Ovary (tissue), 9 donors: ENCODE data around the gene GNRH2. TPM values are rescaled to one million over a fixed set of nuclear protein-coding genes. Genes with fewer than 3 reads are reported as not detected.

ENCODE experiments used
- DNase-seq, 5 donors: peaks; one replicate each; pipeline ENCODE4 v3.0.0-alpha.2; 2019 to 2020
- H3K27ac ChIP-seq, 2 donors: fragments of 200-600 bp; one replicate each; pipeline versions ENCODE4 v1.5.1 to v1.8.0; 2019 to 2022
- H3K27me3 ChIP-seq: fragments of 200-600 bp; one replicate; pipeline ENCODE4 v1.8.0; 2022
- H3K36me3 ChIP-seq: fragments of 200-600 bp; sonication (generic); one replicate; pipeline ENCODE4 v1.5.1; 2019
- H3K4me1 ChIP-seq: one replicate; pipeline ENCODE4 v1.8.1; 2013; ENCODE audit warnings: mild to moderate bottlenecking, moderate library complexity; ENCODE audit not compliant: insufficient read depth
- H3K4me3 ChIP-seq: fragments of 200-600 bp; sonication (generic); one replicate; pipeline ENCODE4 v1.5.1; 2017
- H3K9me3 ChIP-seq, 2 donors: fragments of 200-600 bp in 1 of 2; sonication (generic) in 1 of 2; one replicate each; pipeline versions ENCODE4 v1.5.1 to v1.8.1; 2013 to 2019; ENCODE audit warnings: mild to moderate bottlenecking in 1 of 2, moderate library complexity in 1 of 2
- CTCF ChIP-seq, 3 donors: fragments of 450-650 bp in 2 of 3; fragments of 200-600 bp in 1 of 3; IDR thresholded peaks; one replicate each; pipeline versions ENCODE4 v1.5.1 to v1.8.0; 2016 to 2022; ENCODE audit warnings: antibody characterized with exemption in 3 of 3, mild to moderate bottlenecking in 1 of 3
- EP300 ChIP-seq: sonication (generic); formaldehyde crosslinking; IDR thresholded peaks from one replicate; pipeline ENCODE4 v1.6.1; 2017; ENCODE audit warnings: antibody characterized with exemption
- POLR2A ChIP-seq: fragments of 450-650 bp; IDR thresholded peaks from one replicate; pipeline ENCODE4 v1.6.1; 2017; ENCODE audit warnings: antibody characterized with exemption, mild to moderate bottlenecking, moderate library complexity
- WGBS, 3 donors: extraction: QIAGEN DNeasy Blood & Tissue Kit in 1 of 3; methylation state at CpG; one replicate each; pipeline versions ENCODE4 v1.1.5 to v1.1.7; 2013 to 2017; 5-methylcytosine and 5-hydroxymethylcytosine counted together
- intact Hi-C, 4 donors: fragments of 100-400 bp; cut with DNase I; formaldehyde crosslinking; loops; one replicate each; pipeline versions ENCODE4 v1.11.0 to v1.15.1; 2022 to 2023
- polyA plus RNA-seq, 2 donors: library from polyadenylated mRNA; stranded (reverse); fragments of 200-250 nt in 1 of 2; fragments of 350-450 nt in 1 of 2; fragmentation: Illumina TruSeq in 1 of 2; extraction: RNeasy Lipid Tissue Mini Kit (QIAGEN cat#74804) in 1 of 2; gene quantifications; one replicate each; pipeline ENCODE4 v1.2.3, GENCODE V29; 2013 to 2014
- total RNA-seq, 7 donors: library from RNA; depleted of rRNA in 2 of 7; stranded (reverse); fragments of >200 nt in 2 of 7; fragmentation: NEBNext Ultra II Directional in 3 of 7; extraction: Animal tissue kit (Norgen Biotek cat#: 25700) in 3 of 7; gene quantifications; one replicate each; pipeline versions ENCODE4 v1.1.0 to v1.2.4, GENCODE V29; 2016 to 2023
- donor health status: DM: no; HTN: no; CAD: no; lungs with moderate emphysema.
- donor health status: DM: no; HTN: no; CAD: no.
- donor health status: Bipolar disorder and iron deficiency.
- donor health status: DM: yes; HTN: yes; CAD: no.
- donor health status: DM: no; HTN: no; CAD: no.
- donor health status: DM: yes; HTN: yes; CAD: no.

The GNRH2 gene
- total and polyA plus RNA-seq, 9 donors = 0.73 to 2.2 (median 0.97) TPM; not detected in 3

GRCh38 chr20:3085571-3086072 is 42.2 kb downstream of the GNRH2 start:
- Histone ChIP-seq H3K4me3 (no peak overlapping the region), H3K9me3 (no peaks in the 10 kb centered on the region), H3K27ac (no peak overlapping the region), H3K36me3 (no peaks in the 10 kb centered on the region), H3K27me3 (no peaks in the 10 kb centered on the region), H3K4me1 (peaks cover 8% of the 10 kb centered on the region)
- no peak for DNase-seq
- intact Hi-C loops = no loop called here
- WGBS, 3 donors = 94 to 97% (median 95%) methylated on average over 8 of the region's 8 CpGs
- TF ChIP-seq CTCF (IDR thresholded peaks at IDR 0.05) (no peak), POLR2A (no peak), EP300 (no peak)

GRCh38 chr20:3088031-3088430 is 44.6 kb downstream of the GNRH2 start:
- intact Hi-C loops = no loop called here
- TF ChIP-seq CTCF (IDR thresholded peaks at IDR 0.05) = no peak
- no peak for TF ChIP-seq EP300
- TF ChIP-seq POLR2A = no peak
- 74 to 82% (median 82%) methylated on average over 7 of the region's 7 CpGs for WGBS, 3 donors
- no peak for DNase-seq
- Histone ChIP-seq H3K36me3 (no peaks in the 10 kb centered on the region), H3K27me3 (no peaks in the 10 kb centered on the region), H3K9me3 (no peaks in the 10 kb centered on the region), H3K4me3 (no peak overlapping the region), H3K27ac (no peak overlapping the region), H3K4me1 (peaks cover 1% of the 10 kb centered on the region)

GRCh38 chr20:3090565-3090964 is 47.1 kb downstream of the GNRH2 start:
- H3K9me3 ChIP-seq = no peaks in the 10 kb centered on the region
- no peak overlapping the region for H3K4me3 ChIP-seq
- DNase-seq = no peak
- intact Hi-C loops = no loop called here
- no peaks in the 10 kb centered on the region for H3K27me3 ChIP-seq
- TF ChIP-seq CTCF (IDR thresholded peaks at IDR 0.05) (no peak), EP300 (no peak), POLR2A (no peak)
- no peaks in the 10 kb centered on the region for H3K36me3 ChIP-seq
- WGBS, 3 donors = 0 to 10% (median 4%) methylated on average over 1 of the region's 1 CpG
- H3K27ac ChIP-seq = no peak overlapping the region
- H3K4me1 ChIP-seq = no peaks in the 10 kb centered on the region

- TF ChIP-seq CTCF (IDR thresholded peaks at IDR 0.05) = no peak
- TF ChIP-seq EP300 = no peak
- no peak for TF ChIP-seq POLR2A
- WGBS, 3 donors = 8 to 18% (median 9%) methylated on average over 59 to 81 of the region's 81 CpGs
- no peak overlapping the region for H3K4me3 ChIP-seq
- no peak overlapping the region for H3K27ac ChIP-seq
- no peaks in the 10 kb centered on the region for H3K36me3 ChIP-seq
- intact Hi-C loops = no loop called here
- no peaks in the 10 kb centered on the region for H3K4me1 ChIP-seq
- no peaks in the 10 kb centered on the region for H3K9me3 ChIP-seq
- H3K27me3 ChIP-seq = no peaks in the 10 kb centered on the region
- DNase-seq = no peak
Observed at GRCh38 chr20:3092611-3093379, 49.4 kb downstream of the GNRH2 start.
